ENCODE results near the gene VAMP4. TPM values are rescaled to one million over a fixed set of nuclear protein-coding genes. Genes with fewer than 3 reads are reported as not detected.

Gene VAMP4
- polyA plus RNA-seq, 1 donor from 2014 or later, result 28.0 TPM

GRCh38 chr1:171707583-171707982 is 34.3 kb downstream of the VAMP4 start:
- H3K9me2 ChIP-seq (ENCODE audit: insufficient read depth, low read length), result no peaks in the 10 kb centered on the region
- H3K36me3 ChIP-seq (ENCODE audit: insufficient read depth, low read length), result peaks cover 10% of the 10 kb centered on the region
- H2AFZ ChIP-seq (ENCODE audit: low read depth, low read length), result no peak overlapping the region
- H3K9me3 ChIP-seq (ENCODE audit: low read length), result no peaks in the 10 kb centered on the region
- H3K27ac ChIP-seq (ENCODE audit: low read length), result no peak overlapping the region
- no peaks in the 10 kb centered on the region for H3K27me3 ChIP-seq (ENCODE audit: insufficient read depth, low read depth, low read length)
- H3K4me3 ChIP-seq (ENCODE audit: low read length), result no peak overlapping the region
- H3F3A ChIP-seq (ENCODE audit: insufficient read depth, low read length, poor library complexity, severe bottlenecking), result no peaks in the 10 kb centered on the region
- TF ChIP-seq CTCF (IDR thresholded peaks at IDR 0.05; ENCODE audit: poor library complexity, severe bottlenecking), result no peak
- TF ChIP-seq MXI1 (conservative IDR thresholded peaks at IDR 0.05; ENCODE audit: poor library complexity, severe bottlenecking), result no peak
- TF ChIP-seq RAD21 (conservative IDR thresholded peaks at IDR 0.05), result no peak
- TF ChIP-seq TAF1 (IDR thresholded peaks at IDR 0.05; ENCODE audit: low read depth), result no peak
- no peak overlapping the region for H3K4me2 ChIP-seq (ENCODE audit: low read length)
- no peak overlapping the region for H3K9ac ChIP-seq (ENCODE audit: low read length)
- no peaks in the 10 kb centered on the region for H3K79me2 ChIP-seq (replicated peaks; ENCODE audit: insufficient read depth, low read length)
- H4K20me1 ChIP-seq (ENCODE audit: insufficient read depth), result no peaks in the 10 kb centered on the region

GRCh38 chr1:171702598-171702997 is 39.3 kb downstream of the VAMP4 start:
- H3K4me3 ChIP-seq (ENCODE audit: low read length), result no peak overlapping the region
- no peak overlapping the region for H3K9ac ChIP-seq (ENCODE audit: low read length)
- no peaks in the 10 kb centered on the region for H3K9me3 ChIP-seq (ENCODE audit: low read length)
- H3F3A ChIP-seq (ENCODE audit: insufficient read depth, low read length, poor library complexity, severe bottlenecking), result no peaks in the 10 kb centered on the region
- no peak overlapping the region for H3K27ac ChIP-seq (ENCODE audit: low read length)
- TF ChIP-seq SMC3 (conservative IDR thresholded peaks at IDR 0.05; ENCODE audit: poor library complexity) (no peak), CTCF (IDR thresholded peaks at IDR 0.05; ENCODE audit: poor library complexity, severe bottlenecking) (no peak), RAD21 (conservative IDR thresholded peaks at IDR 0.05) (no peak), EP300 (conservative IDR thresholded peaks at IDR 0.05; ENCODE audit: poor library complexity, severe bottlenecking) (no peak), POLR2AphosphoS5 (IDR thresholded peaks at IDR 0.05) (no peak), TAF1 (IDR thresholded peaks at IDR 0.05; ENCODE audit: low read depth) (no peak), EZH2 (IDR thresholded peaks at IDR 0.05; ENCODE audit: borderline replicate concordance, insufficient read depth, low read length, poor library complexity, severe bottlenecking) (no peak), REST (IDR thresholded peaks at IDR 0.05; ENCODE audit: borderline replicate concordance) (no peak), MXI1 (conservative IDR thresholded peaks at IDR 0.05; ENCODE audit: poor library complexity, severe bottlenecking) (no peak)
- H3K9me2 ChIP-seq (ENCODE audit: insufficient read depth, low read length), result no peaks in the 10 kb centered on the region
- H3K4me2 ChIP-seq (ENCODE audit: low read length), result no peak overlapping the region
- no peak overlapping the region for H2AFZ ChIP-seq (ENCODE audit: low read depth, low read length)
- peaks cover 9% of the 10 kb centered on the region for H3K36me3 ChIP-seq (ENCODE audit: insufficient read depth, low read length)
- no peaks in the 10 kb centered on the region for H3K27me3 ChIP-seq (ENCODE audit: insufficient read depth, low read depth, low read length)
- no peaks in the 10 kb centered on the region for H3K79me2 ChIP-seq (replicated peaks; ENCODE audit: insufficient read depth, low read length)
- H4K20me1 ChIP-seq (ENCODE audit: insufficient read depth), result no peaks in the 10 kb centered on the region
